Hippocampal formation (tissue), 2 donors: ENCODE results near the gene IFT25.

Experiments used
- DNase-seq, 2 donors: peaks; one replicate each; lab custom pipeline; 2025; lab: John Stamatoyannopoulos, UW

Gene IFT25

GRCh38 chr1:53957194-53957818 is 11.8 kb upstream of the IFT25 start:
- no peak for DNase-seq

- DNase-seq, result no peak
These were observed 11.0 kb upstream of the IFT25 start for GRCh38 chr1:53956308-53957168.

GRCh38 chr1:53954128-53954527 is 8.6 kb upstream of the IFT25 start:
- no peak for DNase-seq

- DNase-seq, result no peak
These were observed 6.2 kb upstream of the IFT25 start for GRCh38 chr1:53951697-53952096.

- DNase-seq, result no peak
These were observed 3.8 kb upstream of the IFT25 start for GRCh38 chr1:53949023-53949990.

- DNase-seq, result no peak
These were observed 2.8 kb upstream of the IFT25 start for GRCh38 chr1:53948291-53948690.

GRCh38 chr1:53947172-53947907 is 1.8 kb upstream of the IFT25 start:
- DNase-seq, result no peak

GRCh38 chr1:53946252-53947171 is 1.0 kb upstream of the IFT25 start, which contains the start of gene LRRC42:
Gene LRRC42, plus strand, starts transcription at chr1:53946350. Its CDS starts 5,650 bp downstream, at chr1:53952000.
- no peak for DNase-seq

GRCh38 chr1:53945183-53945432 is 391 bp downstream of the IFT25 start:
- no peak for DNase-seq

- no peak for DNase-seq
These were observed 873 bp downstream of the IFT25 start for GRCh38 chr1:53944469-53945182.

GRCh38 chr1:53943490-53944043 is 1.9 kb downstream of the IFT25 start:
- no peak for DNase-seq

GRCh38 chr1:53943090-53943489 is 2.4 kb downstream of the IFT25 start:
- DNase-seq, result no peak

- no peak for DNase-seq
These were observed 3.2 kb downstream of the IFT25 start for GRCh38 chr1:53942127-53942957.

- no peak for DNase-seq
These were observed 7.2 kb downstream of the IFT25 start for GRCh38 chr1:53938136-53938830.

- DNase-seq, result no peak
These were observed 9.1 kb downstream of the IFT25 start for GRCh38 chr1:53936430-53936829.

- no peak for DNase-seq
These were observed 11.2 kb downstream of the IFT25 start for GRCh38 chr1:53934170-53934765.

- DNase-seq, result no peak
These were observed 14.0 kb downstream of the IFT25 start for GRCh38 chr1:53931523-53931922.

GRCh38 chr1:53930932-53931331 is 14.6 kb downstream of the IFT25 start:
- DNase-seq, result no peak
